NCI-H226 (cell line): ENCODE results near the gene CDHR1.

Experiments
- DNase-seq: peaks from one replicate; pipeline ENCODE4 v3.0.0-alpha.2; 2015

The CDHR1 gene

GRCh38 chr10:84201682-84202081 is 7.3 kb downstream of the CDHR1 start:
- no peak for DNase-seq

GRCh38 chr10:84202349-84202748 is 8.0 kb downstream of the CDHR1 start:
- DNase-seq = no peak

- DNase-seq = no peak
Observed at GRCh38 chr10:84204122-84204521, 9.8 kb downstream of the CDHR1 start.

- no peak for DNase-seq
Observed at GRCh38 chr10:84204610-84205009, 10.3 kb downstream of the CDHR1 start.

GRCh38 chr10:84205049-84205852 is 10.9 kb downstream of the CDHR1 start:
- no peak for DNase-seq

GRCh38 chr10:84205853-84206525 is 11.7 kb downstream of the CDHR1 start:
- DNase-seq = no peak

GRCh38 chr10:84208023-84208422 is 13.7 kb downstream of the CDHR1 start:
- DNase-seq = no peak

GRCh38 chr10:84211566-84211965 is 17.2 kb downstream of the CDHR1 start:
- DNase-seq = no peak

GRCh38 chr10:84212014-84212413 is 17.7 kb downstream of the CDHR1 start:
- no peak for DNase-seq

GRCh38 chr10:84213076-84213475 is 18.7 kb downstream of the CDHR1 start:
- no peak for DNase-seq

- DNase-seq = no peak
Observed at GRCh38 chr10:84214046-84214572, 19.8 kb downstream of the CDHR1 start.

- no peak for DNase-seq
Observed at GRCh38 chr10:84214612-84215235, 20.4 kb downstream of the CDHR1 start.

- no peak for DNase-seq
Observed at GRCh38 chr10:84216834-84217233, 22.5 kb downstream of the CDHR1 start.

- no peak for DNase-seq
Observed at GRCh38 chr10:84217746-84218145, 23.4 kb downstream of the CDHR1 start.

GRCh38 chr10:84221916-84222315 is 27.6 kb downstream of the CDHR1 start:
- DNase-seq = no peak

- DNase-seq = no peak
Observed at GRCh38 chr10:84224411-84225028, 30.2 kb downstream of the CDHR1 start.

GRCh38 chr10:84225427-84226173 is 31.3 kb downstream of the CDHR1 start, which contains the start of gene LRIT2:
Gene LRIT2 (minus strand): TSS chr10:84225544. CDS start chr10:84225520, 24 bp downstream.
- DNase-seq = no peak

- DNase-seq = no peak
Observed at GRCh38 chr10:84226616-84227015, 32.3 kb downstream of the CDHR1 start.

GRCh38 chr10:84227810-84228209 is 33.5 kb downstream of the CDHR1 start:
- DNase-seq = no peak

GRCh38 chr10:84230359-84230758 is 36.0 kb downstream of the CDHR1 start:
- DNase-seq = no peak

GRCh38 chr10:84232376-84232775 is 38.0 kb downstream of the CDHR1 start:
- DNase-seq = no peak

- no peak for DNase-seq
Observed at GRCh38 chr10:84233940-84234339, 39.6 kb downstream of the CDHR1 start.
